HepG2 (cell line): ENCODE results near the gene NFE2L2. TPM values are rescaled to one million over a fixed set of nuclear protein-coding genes. Genes with fewer than 3 reads are reported as not detected.
A peak's percentile ranks its signal among the peaks of the same experiment; 100 is the strongest.

ENCODE experiments used
- PRMT3 ChIP-seq: sonication (generic); formaldehyde crosslinking; IDR thresholded peaks from 2 replicates; pipeline ENCODE4 v1.8.1; 2022; ENCODE audit warnings: low read depth, mild to moderate bottlenecking, moderate library complexity, missing genetic modification reagents, borderline replicate concordance
- ZFYVE20 ChIP-seq: sonication (generic); formaldehyde crosslinking; IDR thresholded peaks from 2 replicates; pipeline ENCODE4 v1.8.0; 2023; ENCODE audit warnings: low read depth, mild to moderate bottlenecking, moderate library complexity, missing genetic modification reagents, borderline replicate concordance
- ZKSCAN1 ChIP-seq: fragments of 150-350 bp; IDR thresholded peaks from 2 replicates; pipeline ENCODE4 v1.6.1; 2014; ENCODE audit warnings: low read length
- ZNF124 ChIP-seq: sonication (generic); formaldehyde crosslinking; IDR thresholded peaks from 2 replicates; pipeline ENCODE4 v1.4.0; 2020; ENCODE audit warnings: missing genetic modification reagents
- ZNF224 ChIP-seq: sonication (generic); formaldehyde crosslinking; IDR thresholded peaks from 2 replicates; pipeline ENCODE4 v1.5.0; 2020; ENCODE audit warnings: mild to moderate bottlenecking, missing genetic modification reagents
- polyA plus RNA-seq, 8 experiments: library from polyadenylated mRNA; depleted of rRNA in 3 of 8; stranded (reverse) in 7 of 8; unstranded in 1 of 8; fragments of >200 nt; fragmentation: Illumina TruSeq in 4 of 8; extraction: Trizol in 4 of 8; gene quantifications; 2 replicates each; pipeline versions ENCODE4 v1.2.1 to v1.2.3, GENCODE V29; 2011 to 2016; ENCODE audit warnings: low read depth in 4 of 8, missing spikeins in 1 of 8, mixed read lengths in 1 of 8; ENCODE audit not compliant: insufficient read depth in 1 of 8
- total RNA-seq, 5 experiments: library from RNA; depleted of rRNA; stranded (reverse); fragments of >200 nt; fragmentation: Illumina TruSeq; extraction: Trizol; gene quantifications; 2 replicates each; pipeline ENCODE4 v1.2.3, GENCODE V29; 2016; ENCODE audit warnings: low read depth in 1 of 5
- TF ChIP-seq, protein P1 (sequence below): sonication (generic); formaldehyde crosslinking; IDR thresholded peaks from 2 replicates; pipeline ENCODE4 v1.9.0; 2021; ENCODE audit warnings: missing genetic modification reagents, mild to moderate bottlenecking, borderline replicate concordance
- TF ChIP-seq, protein P2 (sequence below): sonication (generic); formaldehyde crosslinking; IDR thresholded peaks from 2 replicates; pipeline ENCODE4 v1.5.0; 2020; ENCODE audit warnings: mild to moderate bottlenecking, missing genetic modification reagents
- TF ChIP-seq, protein P3 (sequence below): sonication (generic); formaldehyde crosslinking; IDR thresholded peaks from 2 replicates; pipeline ENCODE4 v1.5.0; 2020; ENCODE audit warnings: mild to moderate bottlenecking, missing genetic modification reagents, borderline replicate concordance

The NFE2L2 gene
- total and polyA plus RNA-seq, 2 of the 13 experiments (the other 11 are each of a cell fraction or from before 2014, with no cell fraction given): 84.6 to 215 TPM

DNA sequence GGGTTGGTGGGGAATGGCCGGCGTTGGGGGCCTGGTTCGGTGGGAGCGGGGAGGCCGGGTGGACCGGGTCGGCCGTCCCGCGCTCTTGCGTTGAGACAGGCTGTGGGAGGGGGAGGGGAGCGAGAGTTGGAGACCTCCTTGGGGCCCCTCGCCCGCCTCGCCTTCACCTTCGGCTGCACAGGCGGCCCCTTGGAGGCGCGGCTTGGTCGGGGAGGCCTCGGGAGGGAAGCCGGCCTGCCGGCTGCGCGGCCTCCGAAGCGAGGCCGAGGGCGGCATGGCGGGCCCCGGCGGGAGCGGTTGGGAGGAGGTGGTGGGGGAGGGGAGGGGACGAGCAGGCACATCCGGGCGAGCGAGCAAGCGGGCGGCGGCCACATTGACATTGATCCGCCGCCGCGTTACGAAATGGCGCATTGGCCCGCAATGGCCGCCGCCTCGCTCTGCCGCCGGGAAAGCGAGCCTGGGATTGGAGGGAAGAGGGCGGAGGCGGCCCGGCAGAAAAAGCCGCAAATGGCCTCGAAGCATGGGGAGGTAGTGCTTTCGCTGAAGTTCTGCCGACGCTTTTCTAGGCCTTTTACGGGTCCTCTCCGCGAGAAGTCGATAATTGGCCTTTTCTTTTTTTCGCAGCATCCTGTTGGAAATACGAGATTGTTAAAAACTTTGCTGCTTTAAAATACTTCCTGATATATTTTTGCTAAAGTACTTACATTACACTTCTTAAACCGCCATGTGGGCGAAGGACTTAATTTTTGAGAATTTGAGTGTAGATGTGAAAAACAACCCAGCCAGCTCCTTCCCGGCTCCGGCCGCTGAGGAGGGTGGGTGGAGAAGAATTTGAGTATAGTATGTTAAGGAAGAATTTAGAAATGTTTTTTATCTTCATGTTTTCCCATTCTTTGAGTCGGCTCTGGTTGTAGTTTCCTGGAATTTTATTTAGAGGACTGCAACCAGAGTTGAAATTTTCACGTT, 51.4 kb downstream of the NFE2L2 start (continued):
- peak; percentile 83; the same call in 1 of the 2 replicates for TF ChIP-seq PRMT3 (CRISPR knock-in tag)
- TF ChIP-seq, protein P1, sequence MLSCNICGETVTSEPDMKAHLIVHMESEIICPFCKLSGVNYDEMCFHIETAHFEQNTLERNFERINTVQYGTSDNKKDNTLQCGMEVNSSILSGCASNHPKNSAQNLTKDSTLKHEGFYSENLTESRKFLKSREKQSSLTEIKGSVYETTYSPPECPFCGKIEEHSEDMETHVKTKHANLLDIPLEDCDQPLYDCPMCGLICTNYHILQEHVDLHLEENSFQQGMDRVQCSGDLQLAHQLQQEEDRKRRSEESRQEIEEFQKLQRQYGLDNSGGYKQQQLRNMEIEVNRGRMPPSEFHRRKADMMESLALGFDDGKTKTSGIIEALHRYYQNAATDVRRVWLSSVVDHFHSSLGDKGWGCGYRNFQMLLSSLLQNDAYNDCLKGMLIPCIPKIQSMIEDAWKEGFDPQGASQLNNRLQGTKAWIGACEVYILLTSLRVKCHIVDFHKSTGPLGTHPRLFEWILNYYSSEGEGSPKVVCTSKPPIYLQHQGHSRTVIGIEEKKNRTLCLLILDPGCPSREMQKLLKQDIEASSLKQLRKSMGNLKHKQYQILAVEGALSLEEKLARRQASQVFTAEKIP (CRISPR knock-in tag): no peak
- TF ChIP-seq, protein P2, sequence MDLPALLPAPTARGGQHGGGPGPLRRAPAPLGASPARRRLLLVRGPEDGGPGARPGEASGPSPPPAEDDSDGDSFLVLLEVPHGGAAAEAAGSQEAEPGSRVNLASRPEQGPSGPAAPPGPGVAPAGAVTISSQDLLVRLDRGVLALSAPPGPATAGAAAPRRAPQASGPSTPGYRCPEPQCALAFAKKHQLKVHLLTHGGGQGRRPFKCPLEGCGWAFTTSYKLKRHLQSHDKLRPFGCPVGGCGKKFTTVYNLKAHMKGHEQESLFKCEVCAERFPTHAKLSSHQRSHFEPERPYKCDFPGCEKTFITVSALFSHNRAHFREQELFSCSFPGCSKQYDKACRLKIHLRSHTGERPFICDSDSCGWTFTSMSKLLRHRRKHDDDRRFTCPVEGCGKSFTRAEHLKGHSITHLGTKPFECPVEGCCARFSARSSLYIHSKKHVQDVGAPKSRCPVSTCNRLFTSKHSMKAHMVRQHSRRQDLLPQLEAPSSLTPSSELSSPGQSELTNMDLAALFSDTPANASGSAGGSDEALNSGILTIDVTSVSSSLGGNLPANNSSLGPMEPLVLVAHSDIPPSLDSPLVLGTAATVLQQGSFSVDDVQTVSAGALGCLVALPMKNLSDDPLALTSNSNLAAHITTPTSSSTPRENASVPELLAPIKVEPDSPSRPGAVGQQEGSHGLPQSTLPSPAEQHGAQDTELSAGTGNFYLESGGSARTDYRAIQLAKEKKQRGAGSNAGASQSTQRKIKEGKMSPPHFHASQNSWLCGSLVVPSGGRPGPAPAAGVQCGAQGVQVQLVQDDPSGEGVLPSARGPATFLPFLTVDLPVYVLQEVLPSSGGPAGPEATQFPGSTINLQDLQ (CRISPR knock-in tag): peak; percentile 89; the same call in 1 of the 2 replicates
- peak; percentile 56; the same call in 1 of the 2 replicates for TF ChIP-seq ZNF124 (CRISPR knock-in tag)
- TF ChIP-seq, protein P3, sequence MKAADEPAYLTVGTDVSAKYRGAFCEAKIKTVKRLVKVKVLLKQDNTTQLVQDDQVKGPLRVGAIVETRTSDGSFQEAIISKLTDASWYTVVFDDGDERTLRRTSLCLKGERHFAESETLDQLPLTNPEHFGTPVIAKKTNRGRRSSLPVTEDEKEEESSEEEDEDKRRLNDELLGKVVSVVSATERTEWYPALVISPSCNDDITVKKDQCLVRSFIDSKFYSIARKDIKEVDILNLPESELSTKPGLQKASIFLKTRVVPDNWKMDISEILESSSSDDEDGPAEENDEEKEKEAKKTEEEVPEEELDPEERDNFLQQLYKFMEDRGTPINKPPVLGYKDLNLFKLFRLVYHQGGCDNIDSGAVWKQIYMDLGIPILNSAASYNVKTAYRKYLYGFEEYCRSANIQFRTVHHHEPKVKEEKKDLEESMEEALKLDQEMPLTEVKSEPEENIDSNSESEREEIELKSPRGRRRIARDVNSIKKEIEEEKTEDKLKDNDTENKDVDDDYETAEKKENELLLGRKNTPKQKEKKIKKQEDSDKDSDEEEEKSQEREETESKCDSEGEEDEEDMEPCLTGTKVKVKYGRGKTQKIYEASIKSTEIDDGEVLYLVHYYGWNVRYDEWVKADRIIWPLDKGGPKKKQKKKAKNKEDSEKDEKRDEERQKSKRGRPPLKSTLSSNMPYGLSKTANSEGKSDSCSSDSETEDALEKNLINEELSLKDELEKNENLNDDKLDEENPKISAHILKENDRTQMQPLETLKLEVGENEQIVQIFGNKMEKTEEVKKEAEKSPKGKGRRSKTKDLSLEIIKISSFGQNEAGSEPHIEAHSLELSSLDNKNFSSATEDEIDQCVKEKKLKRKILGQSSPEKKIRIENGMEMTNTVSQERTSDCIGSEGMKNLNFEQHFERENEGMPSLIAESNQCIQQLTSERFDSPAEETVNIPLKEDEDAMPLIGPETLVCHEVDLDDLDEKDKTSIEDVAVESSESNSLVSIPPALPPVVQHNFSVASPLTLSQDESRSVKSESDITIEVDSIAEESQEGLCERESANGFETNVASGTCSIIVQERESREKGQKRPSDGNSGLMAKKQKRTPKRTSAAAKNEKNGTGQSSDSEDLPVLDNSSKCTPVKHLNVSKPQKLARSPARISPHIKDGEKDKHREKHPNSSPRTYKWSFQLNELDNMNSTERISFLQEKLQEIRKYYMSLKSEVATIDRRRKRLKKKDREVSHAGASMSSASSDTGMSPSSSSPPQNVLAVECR (CRISPR knock-in tag): peak; percentile 95
- TF ChIP-seq ZNF224 (CRISPR knock-in tag): no peak
- no peak for TF ChIP-seq ZKSCAN1
- peak; percentile 57; the same call in 1 of the 2 replicates for TF ChIP-seq ZFYVE20 (CRISPR knock-in tag)
